AG04450 (cell line): Measurements from ENCODE around the gene SLC24A4. TPM values are rescaled to one million over a fixed set of nuclear protein-coding genes. Genes with fewer than 3 reads are reported as not detected.

Experiments used
- CTCF ChIA-PET: fragments of 300-600, 350-600 bp; formaldehyde crosslinking; extraction: SDS; loops from one replicate; lab custom pipeline; 2022; ENCODE audit warnings: antibody characterized with exemption, inconsistent platforms; lab: Charles Lee
- POLR2A ChIA-PET: fragments of 350-600 bp; formaldehyde crosslinking; extraction: SDS; loops from one replicate; lab custom pipeline; 2021; ENCODE audit warnings: antibody characterized with exemption, inconsistent platforms; lab: Yijun Ruan, JAX
- DNase-seq: peaks from one replicate; pipeline ENCODE4 v3.0.0-alpha.2; 2011; ENCODE audit warnings: low read depth, low spot score
- H3K27ac ChIP-seq: one replicate; pipeline ENCODE4 v1.5.1; 2012; ENCODE audit warnings: low read depth, low read length, control low read depth
- H3K27me3 ChIP-seq: one replicate; pipeline ENCODE4 v1.6.0; 2012; ENCODE audit warnings: low read length; ENCODE audit not compliant: control insufficient read depth, insufficient read depth
- H3K4me3 ChIP-seq: 2 replicates; pipeline ENCODE4 v1.5.1; 2011; ENCODE audit warnings: mild to moderate bottlenecking, low read depth, low read length, control low read depth
- H3K9me3 ChIP-seq: 2 replicates; pipeline ENCODE4 v1.5.1; 2012; ENCODE audit warnings: low read length; ENCODE audit not compliant: control insufficient read depth, insufficient read depth
- CTCF ChIP-seq: IDR thresholded peaks from 2 replicates; pipeline ENCODE4 v1.5.1; 2011; ENCODE audit warnings: low read depth, low read length, control low read depth, inconsistent platforms
- polyA plus RNA-seq: library from polyadenylated mRNA; depleted of rRNA; stranded (reverse); fragments of >200 nt; gene quantifications from 2 replicates; pipeline ENCODE4 v1.2.3, GENCODE V29; 2011

Gene SLC24A4
- polyA plus RNA-seq, 1 experiment = not detected

- ChIA-PET CTCF (no interaction called here), POLR2A (no interaction called here)
- H3K4me3 ChIP-seq = no peak overlapping the region
- no peaks in the 10 kb centered on the region; the same call in 1 of the 2 replicates for H3K9me3 ChIP-seq
- DNase-seq = no peak
- TF ChIP-seq CTCF = no peak
- H3K27ac ChIP-seq = no peak overlapping the region
- H3K27me3 ChIP-seq = no peaks in the 10 kb centered on the region
Measured at GRCh38 chr14:92447416-92448197, 124.6 kb downstream of the SLC24A4 start.

GRCh38 chr14:92448786-92449185 is 125.8 kb downstream of the SLC24A4 start:
- ChIA-PET POLR2A (no interaction called here), CTCF (no interaction called here)
- H3K9me3 ChIP-seq = no peaks in the 10 kb centered on the region
- no peak overlapping the region for H3K27ac ChIP-seq
- no peak for DNase-seq
- H3K4me3 ChIP-seq = no peak overlapping the region
- peaks cover 3% of the 10 kb centered on the region for H3K27me3 ChIP-seq
- TF ChIP-seq CTCF = no peak

GRCh38 chr14:92449404-92450181 is 126.6 kb downstream of the SLC24A4 start:
- Histone ChIP-seq H3K27me3 (peaks cover 3% of the 10 kb centered on the region), H3K4me3 (no peak overlapping the region), H3K27ac (no peak overlapping the region), H3K9me3 (no peaks in the 10 kb centered on the region)
- CTCF ChIA-PET = no interaction called here
- no peak for TF ChIP-seq CTCF
- no peak for DNase-seq
- POLR2A ChIA-PET = no interaction called here

- no peak overlapping the region for H3K27ac ChIP-seq
- DNase-seq = no peak
- ChIA-PET CTCF (no interaction called here), POLR2A (no interaction called here)
- no peak for TF ChIP-seq CTCF
- H3K9me3 ChIP-seq = no peaks in the 10 kb centered on the region
- H3K4me3 ChIP-seq = no peak overlapping the region
- H3K27me3 ChIP-seq = peaks cover 3% of the 10 kb centered on the region
Measured at GRCh38 chr14:92450351-92451070, 127.5 kb downstream of the SLC24A4 start.
